HG03432 (cell line): ENCODE measurements around the gene UVRAG.
A peak's percentile ranks its signal among the peaks of the same experiment; 100 is the strongest.
"Not testable (repeated sequence)": the region's sequence is repeated elsewhere in the genome, so short reads cannot be mapped to it uniquely, and the experiment has no call there.

Source experiments
- ATAC-seq: cut with Tn5 transposase; IDR thresholded peaks from one replicate; pipeline ENCODE4 v1.9.1; 2021; ENCODE audit warnings: mild to moderate bottlenecking, moderate library complexity; ENCODE audit not compliant: unreplicated experiment

UVRAG gene

GRCh38 chr11:75946531-75947530 is 131.8 kb downstream of the UVRAG start:
- no peak for ATAC-seq

GRCh38 chr11:75949023-75949672 is 134.1 kb downstream of the UVRAG start:
- no peak for ATAC-seq

- peak; percentile 45 for ATAC-seq
Observed at GRCh38 chr11:75950141-75950540, 135.1 kb downstream of the UVRAG start.

GRCh38 chr11:75954039-75954438 is 139.0 kb downstream of the UVRAG start:
- no peak for ATAC-seq

GRCh38 chr11:75955443-75955842 is 140.4 kb downstream of the UVRAG start:
- no peak for ATAC-seq

GRCh38 chr11:75959540-75959939 is 144.5 kb downstream of the UVRAG start:
- no peak for ATAC-seq

GRCh38 chr11:75964071-75964470 is 149.1 kb downstream of the UVRAG start:
- no peak for ATAC-seq

- no peak for ATAC-seq
Observed at GRCh38 chr11:75966537-75967287, 151.7 kb downstream of the UVRAG start.

GRCh38 chr11:75968021-75968625 is 153.1 kb downstream of the UVRAG start:
- ATAC-seq = no peak

- no peak for ATAC-seq
Observed at GRCh38 chr11:75969626-75970308, 154.8 kb downstream of the UVRAG start.

- not testable (repeated sequence) for ATAC-seq
Observed at GRCh38 chr11:75973710-75974109, 158.7 kb downstream of the UVRAG start.

- not testable (repeated sequence) for ATAC-seq
Observed at GRCh38 chr11:75979075-75979474, 164.1 kb downstream of the UVRAG start.

- not testable (repeated sequence) for ATAC-seq
Observed at GRCh38 chr11:75979479-75980027, 164.5 kb downstream of the UVRAG start.

GRCh38 chr11:75980031-75980430 is 165.0 kb downstream of the UVRAG start:
- no peak for ATAC-seq

- peak; percentile 47 for ATAC-seq
Observed at GRCh38 chr11:75981546-75981945, 166.5 kb downstream of the UVRAG start.

GRCh38 chr11:75982309-75982708 is 167.3 kb downstream of the UVRAG start:
- ATAC-seq = no peak

GRCh38 chr11:75986966-75987365 is 172.0 kb downstream of the UVRAG start:
- ATAC-seq = no peak

GRCh38 chr11:75993126-75993525 is 178.1 kb downstream of the UVRAG start:
- ATAC-seq = no peak

- ATAC-seq = no peak
Observed at GRCh38 chr11:75994616-75995015, 179.6 kb downstream of the UVRAG start.
